Measurements from ENCODE around the gene R3HDM1.

DNA sequence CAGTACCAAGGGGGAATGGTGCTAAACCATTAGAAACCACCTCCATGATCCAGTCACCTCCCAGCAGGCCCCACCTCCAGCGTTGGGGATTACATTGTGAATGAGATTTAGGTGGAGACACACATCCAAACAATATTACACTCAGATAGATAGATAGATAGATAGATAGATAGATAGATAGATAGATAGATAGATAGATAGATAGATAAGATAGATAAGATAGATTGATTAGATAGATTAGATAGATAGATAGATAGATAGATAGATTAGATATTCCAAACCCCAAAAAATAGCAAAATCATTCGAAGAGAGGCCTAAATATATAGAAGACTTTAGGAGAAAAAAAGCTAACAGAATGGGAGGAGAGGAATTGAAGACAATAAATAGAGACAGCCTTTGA lies 167.6 kb downstream of the R3HDM1 start:
- TF ChIP-seq CTCF (IDR thresholded peaks at IDR 0.05; ENCODE audit: poor library complexity) = no peak
- no peak for TF ChIP-seq EZH2phosphoT487 (IDR thresholded peaks at IDR 0.05; ENCODE audit: low read depth, severe bottlenecking, unreplicated experiment)
- no peak for TF ChIP-seq EZH2 (IDR thresholded peaks at IDR 0.05; ENCODE audit: borderline replicate concordance)
